Brain microvascular endothelial cell (primary cell): Measurements from ENCODE around the gene LGI2.

Experiments
- DNase-seq: peaks from one replicate; pipeline ENCODE4 v3.0.0-alpha.2; 2020
- H3K27ac ChIP-seq: fragments of 250-450 bp; sonication (Bioruptor Pico); 2 replicates; pipeline ENCODE4 v1.5.1; 2020; ENCODE audit warnings: mild to moderate bottlenecking, moderate library complexity
- H3K27me3 ChIP-seq: fragments of 250-450 bp; sonication (Bioruptor Pico); replicated peaks from 2 replicates; pipeline ENCODE4 v1.5.1; 2020; ENCODE audit warnings: mild to moderate bottlenecking
- H3K36me3 ChIP-seq: fragments of 250-450 bp; sonication (Bioruptor Pico); replicated peaks from 2 replicates; pipeline ENCODE4 v1.5.1; 2020; ENCODE audit warnings: mild to moderate bottlenecking
- H3K4me3 ChIP-seq: 2 replicates; pipeline ENCODE4 v1.5.1; 2011; ENCODE audit warnings: low read depth, mild to moderate bottlenecking, control low read depth, low read length, moderate library complexity
- in situ Hi-C: cut with HindIII; loops from 2 replicates; pipeline ENCODE4 v1.10.0; 2017; ENCODE audit warnings: low sequenced_read_pairs, low pct_ligation_motif_present
- TF ChIP-seq, protein P1 (sequence below): IDR thresholded peaks from 2 replicates; pipeline ENCODE4 v1.5.1; 2011; ENCODE audit warnings: low read depth, mild to moderate bottlenecking, moderate library complexity, low read length, control low read depth, inconsistent platforms; ENCODE audit errors: missing control alignments

Gene LGI2

GRCh38 chr4:25013756-25014661 lies 16.7 kb downstream of the LGI2 start:
- Histone ChIP-seq H3K27me3 (no peaks in the 10 kb centered on the region), H3K36me3 (no peaks in the 10 kb centered on the region), H3K27ac (no peak overlapping the region), H3K4me3 (no peak overlapping the region)
- DNase-seq: no peak
- TF ChIP-seq, protein P1, sequence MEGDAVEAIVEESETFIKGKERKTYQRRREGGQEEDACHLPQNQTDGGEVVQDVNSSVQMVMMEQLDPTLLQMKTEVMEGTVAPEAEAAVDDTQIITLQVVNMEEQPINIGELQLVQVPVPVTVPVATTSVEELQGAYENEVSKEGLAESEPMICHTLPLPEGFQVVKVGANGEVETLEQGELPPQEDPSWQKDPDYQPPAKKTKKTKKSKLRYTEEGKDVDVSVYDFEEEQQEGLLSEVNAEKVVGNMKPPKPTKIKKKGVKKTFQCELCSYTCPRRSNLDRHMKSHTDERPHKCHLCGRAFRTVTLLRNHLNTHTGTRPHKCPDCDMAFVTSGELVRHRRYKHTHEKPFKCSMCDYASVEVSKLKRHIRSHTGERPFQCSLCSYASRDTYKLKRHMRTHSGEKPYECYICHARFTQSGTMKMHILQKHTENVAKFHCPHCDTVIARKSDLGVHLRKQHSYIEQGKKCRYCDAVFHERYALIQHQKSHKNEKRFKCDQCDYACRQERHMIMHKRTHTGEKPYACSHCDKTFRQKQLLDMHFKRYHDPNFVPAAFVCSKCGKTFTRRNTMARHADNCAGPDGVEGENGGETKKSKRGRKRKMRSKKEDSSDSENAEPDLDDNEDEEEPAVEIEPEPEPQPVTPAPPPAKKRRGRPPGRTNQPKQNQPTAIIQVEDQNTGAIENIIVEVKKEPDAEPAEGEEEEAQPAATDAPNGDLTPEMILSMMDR: no peak
- in situ Hi-C loops: no loop called here

DNA sequence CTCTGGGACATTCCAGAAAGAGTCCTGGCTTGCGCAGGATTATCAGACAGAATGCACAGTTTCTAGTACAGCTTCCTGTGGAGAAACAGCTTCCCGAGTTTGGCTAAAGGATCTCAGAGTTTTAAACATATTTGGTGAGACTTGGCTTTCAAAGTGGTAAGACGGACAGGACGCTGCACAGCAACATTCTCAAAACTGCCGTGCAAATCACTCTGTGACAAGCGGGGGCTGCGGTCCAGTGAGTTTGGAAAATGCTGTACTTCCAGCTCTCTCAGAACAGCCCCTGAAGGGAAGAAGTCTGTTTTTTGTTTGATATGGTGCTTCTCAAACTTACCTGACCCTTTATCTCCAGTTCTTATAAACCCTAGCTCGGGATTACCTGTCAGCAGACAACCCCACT lies 18.1 kb downstream of the LGI2 start:
- TF ChIP-seq, protein P1: no peak
- Histone ChIP-seq H3K4me3 (no peak overlapping the region), H3K27me3 (no peaks in the 10 kb centered on the region), H3K27ac (no peak overlapping the region), H3K36me3 (no peaks in the 10 kb centered on the region)
- in situ Hi-C loops: no loop called here
- DNase-seq: no peak

GRCh38 chr4:25011135-25011866 lies 19.4 kb downstream of the LGI2 start:
- no peak overlapping the region for H3K27ac ChIP-seq
- in situ Hi-C loops: no loop called here
- H3K36me3 ChIP-seq: no peaks in the 10 kb centered on the region
- TF ChIP-seq, protein P1: no peak
- H3K27me3 ChIP-seq: no peaks in the 10 kb centered on the region
- no peak overlapping the region for H3K4me3 ChIP-seq
- no peak for DNase-seq

GRCh38 chr4:25007598-25007997 lies 23.1 kb downstream of the LGI2 start:
- no peaks in the 10 kb centered on the region for H3K27me3 ChIP-seq
- H3K27ac ChIP-seq: no peak overlapping the region
- no peak for DNase-seq
- H3K4me3 ChIP-seq: no peak overlapping the region
- in situ Hi-C loops: no loop called here
- TF ChIP-seq, protein P1: no peak
- H3K36me3 ChIP-seq: no peaks in the 10 kb centered on the region

DNA sequence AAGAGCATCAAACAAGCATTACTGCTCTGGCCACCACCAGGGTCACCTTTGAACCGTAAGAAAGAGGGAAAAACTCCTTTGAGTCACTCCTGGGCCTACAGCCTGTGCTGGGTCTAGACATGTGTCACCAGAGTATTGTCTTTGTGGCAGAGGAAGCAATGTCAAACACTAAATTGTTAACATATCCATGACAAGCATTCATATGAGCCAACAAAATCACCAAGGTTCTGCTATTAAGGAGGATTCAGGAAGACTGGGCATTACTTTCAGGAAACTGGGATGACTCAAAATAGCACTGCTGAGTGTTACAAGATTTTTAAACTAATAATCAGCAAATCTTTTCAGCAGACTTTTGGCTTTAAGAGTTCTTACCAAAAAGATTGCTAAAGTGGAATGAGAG lies 28.1 kb downstream of the LGI2 start:
- TF ChIP-seq, protein P1: no peak
- no peak overlapping the region for H3K4me3 ChIP-seq
- H3K36me3 ChIP-seq: no peaks in the 10 kb centered on the region
- DNase-seq: no peak
- no peak overlapping the region for H3K27ac ChIP-seq
- in situ Hi-C loops: no loop called here
- H3K27me3 ChIP-seq: no peaks in the 10 kb centered on the region
